HEK293 (cell line): ENCODE results near the gene CTR9.

Experiments used
- REPIN1 ChIP-seq: fragments of 450-650 bp; formaldehyde crosslinking; IDR thresholded peaks from 2 replicates; pipeline ENCODE4 v1.5.1; 2017; ENCODE audit warnings: missing biosample characterization, missing genetic modification characterization, low read depth
- SP2 ChIP-seq: fragments of 450-650 bp; formaldehyde crosslinking; IDR thresholded peaks from 2 replicates; pipeline ENCODE4 v1.5.1; 2016; ENCODE audit warnings: missing biosample characterization, missing genetic modification characterization
- ZBTB17 ChIP-seq: fragments of 450-650 bp; formaldehyde crosslinking; IDR thresholded peaks from 2 replicates; pipeline ENCODE4 v1.5.1; 2016; ENCODE audit warnings: missing biosample characterization, missing genetic modification characterization
- ZFHX2 ChIP-seq: fragments of 450-650 bp; formaldehyde crosslinking; conservative IDR thresholded peaks from 2 replicates; pipeline ENCODE4 v1.5.1; 2016; ENCODE audit warnings: missing biosample characterization, missing genetic modification characterization
- ZNF10 ChIP-seq: fragments of 450-650 bp; formaldehyde crosslinking; IDR thresholded peaks from 2 replicates; pipeline ENCODE4 v1.5.1; 2017; ENCODE audit warnings: missing biosample characterization, missing genetic modification characterization
- ZNF155 ChIP-seq: fragments of 450-650 bp; formaldehyde crosslinking; IDR thresholded peaks from 2 replicates; pipeline ENCODE4 v1.5.1; 2016; ENCODE audit warnings: missing biosample characterization, missing genetic modification characterization
- ZNF2 ChIP-seq: fragments of 450-650 bp; formaldehyde crosslinking; IDR thresholded peaks from 2 replicates; pipeline ENCODE4 v1.5.1; 2016; ENCODE audit warnings: missing biosample characterization, missing genetic modification characterization
- ZNF335 ChIP-seq: fragments of 450-650 bp; formaldehyde crosslinking; conservative IDR thresholded peaks from 2 replicates; pipeline ENCODE4 v1.5.1; 2016; ENCODE audit warnings: missing biosample characterization, missing genetic modification characterization
- ZNF354C ChIP-seq: fragments of 450-650 bp; formaldehyde crosslinking; IDR thresholded peaks from 2 replicates; pipeline ENCODE4 v1.5.1; 2016; ENCODE audit warnings: missing biosample characterization, missing genetic modification characterization, low read depth, borderline replicate concordance
- ZNF362 ChIP-seq: fragments of 450-650 bp; formaldehyde crosslinking; IDR thresholded peaks from 2 replicates; pipeline ENCODE4 v1.5.1; 2016; ENCODE audit warnings: missing biosample characterization, missing genetic modification characterization
- ZNF416 ChIP-seq: fragments of 450-650 bp; formaldehyde crosslinking; IDR thresholded peaks from 2 replicates; pipeline ENCODE4 v1.5.1; 2016; ENCODE audit warnings: missing biosample characterization, missing genetic modification characterization
- ZNF660 ChIP-seq: fragments of 450-650 bp; IDR thresholded peaks from 2 replicates; pipeline ENCODE4 v1.5.1; 2018; ENCODE audit warnings: missing biosample characterization, mild to moderate bottlenecking, missing genetic modification characterization
- ZNF791 ChIP-seq: fragments of 450-650 bp; formaldehyde crosslinking; IDR thresholded peaks from 2 replicates; pipeline ENCODE4 v1.5.1; 2016; ENCODE audit warnings: missing biosample characterization, missing genetic modification characterization
- TF ChIP-seq, protein P1 (sequence below): fragments of 450-650 bp; formaldehyde crosslinking; IDR thresholded peaks from 2 replicates; pipeline ENCODE4 v1.5.1; 2016; ENCODE audit warnings: missing biosample characterization, missing genetic modification characterization
- TF ChIP-seq, protein P2 (sequence below): fragments of 450-650 bp; formaldehyde crosslinking; IDR thresholded peaks from 2 replicates; pipeline ENCODE4 v1.5.1; 2016; ENCODE audit warnings: missing biosample characterization, missing genetic modification characterization
- TF ChIP-seq, protein P3 (sequence below): fragments of 450-650 bp; formaldehyde crosslinking; IDR thresholded peaks from 2 replicates; pipeline ENCODE4 v1.5.1; 2016; ENCODE audit warnings: missing biosample characterization, missing genetic modification characterization
- TF ChIP-seq, protein P4 (sequence below): fragments of 450-650 bp; formaldehyde crosslinking; IDR thresholded peaks from 2 replicates; pipeline ENCODE4 v1.5.1; 2017; ENCODE audit warnings: missing biosample characterization, missing genetic modification characterization

Gene CTR9

GRCh38 chr11:10808553-10809372 is 57.7 kb downstream of the CTR9 start, which contains the start of gene EIF4G2 (continued):
- TF ChIP-seq REPIN1 (tag by site-specific recombination) (0 out of 2 replicates have a peak, but pooled peaks have one; percentile 68), ZFHX2 (tag by site-specific recombination) (peak; percentile 63), ZNF2 (tag by site-specific recombination) (peak; percentile 80), ZNF335 (tag by site-specific recombination) (peak; percentile 92), ZNF354C (tag by site-specific recombination) (no peak), ZNF416 (tag by site-specific recombination) (no peak), ZNF155 (tag by site-specific recombination) (no peak), SP2 (tag by site-specific recombination) (peak; percentile 88), ZNF362 (tag by site-specific recombination) (no peak), ZBTB17 (tag by site-specific recombination) (peak; percentile 78), ZNF660 (tag by site-specific recombination) (peak; percentile 48), ZNF10 (tag by site-specific recombination) (peak; percentile 88), ZNF791 (tag by site-specific recombination) (no peak)
- TF ChIP-seq, protein P1, sequence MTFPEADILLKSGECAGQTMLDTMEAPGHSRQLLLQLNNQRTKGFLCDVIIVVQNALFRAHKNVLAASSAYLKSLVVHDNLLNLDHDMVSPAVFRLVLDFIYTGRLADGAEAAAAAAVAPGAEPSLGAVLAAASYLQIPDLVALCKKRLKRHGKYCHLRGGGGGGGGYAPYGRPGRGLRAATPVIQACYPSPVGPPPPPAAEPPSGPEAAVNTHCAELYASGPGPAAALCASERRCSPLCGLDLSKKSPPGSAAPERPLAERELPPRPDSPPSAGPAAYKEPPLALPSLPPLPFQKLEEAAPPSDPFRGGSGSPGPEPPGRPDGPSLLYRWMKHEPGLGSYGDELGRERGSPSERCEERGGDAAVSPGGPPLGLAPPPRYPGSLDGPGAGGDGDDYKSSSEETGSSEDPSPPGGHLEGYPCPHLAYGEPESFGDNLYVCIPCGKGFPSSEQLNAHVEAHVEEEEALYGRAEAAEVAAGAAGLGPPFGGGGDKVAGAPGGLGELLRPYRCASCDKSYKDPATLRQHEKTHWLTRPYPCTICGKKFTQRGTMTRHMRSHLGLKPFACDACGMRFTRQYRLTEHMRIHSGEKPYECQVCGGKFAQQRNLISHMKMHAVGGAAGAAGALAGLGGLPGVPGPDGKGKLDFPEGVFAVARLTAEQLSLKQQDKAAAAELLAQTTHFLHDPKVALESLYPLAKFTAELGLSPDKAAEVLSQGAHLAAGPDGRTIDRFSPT (tag by site-specific recombination): peak; percentile 81
- TF ChIP-seq, protein P2, sequence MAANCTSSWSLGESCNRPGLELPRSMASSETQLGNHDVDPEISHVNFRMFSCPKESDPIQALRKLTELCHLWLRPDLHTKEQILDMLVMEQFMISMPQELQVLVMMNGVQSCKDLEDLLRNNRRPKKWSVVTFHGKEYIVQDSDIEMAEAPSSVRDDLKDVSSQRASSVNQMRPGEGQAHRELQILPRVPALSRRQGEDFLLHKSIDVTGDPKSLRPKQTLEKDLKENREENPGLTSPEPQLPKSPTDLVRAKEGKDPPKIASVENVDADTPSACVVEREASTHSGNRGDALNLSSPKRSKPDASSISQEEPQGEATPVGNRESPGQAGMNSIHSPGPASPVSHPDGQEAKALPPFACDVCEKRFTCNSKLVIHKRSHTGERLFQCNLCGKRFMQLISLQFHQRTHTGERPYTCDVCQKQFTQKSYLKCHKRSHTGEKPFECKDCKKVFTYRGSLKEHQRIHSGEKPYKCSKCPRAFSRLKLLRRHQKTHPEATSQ (tag by site-specific recombination): no peak
- TF ChIP-seq, protein P3, sequence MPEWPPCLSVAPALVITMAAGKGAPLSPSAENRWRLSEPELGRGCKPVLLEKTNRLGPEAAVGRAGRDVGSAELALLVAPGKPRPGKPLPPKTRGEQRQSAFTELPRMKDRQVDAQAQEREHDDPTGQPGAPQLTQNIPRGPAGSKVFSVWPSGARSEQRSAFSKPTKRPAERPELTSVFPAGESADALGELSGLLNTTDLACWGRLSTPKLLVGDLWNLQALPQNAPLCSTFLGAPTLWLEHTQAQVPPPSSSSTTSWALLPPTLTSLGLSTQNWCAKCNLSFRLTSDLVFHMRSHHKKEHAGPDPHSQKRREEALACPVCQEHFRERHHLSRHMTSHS (tag by site-specific recombination): no peak
- TF ChIP-seq, protein P4, sequence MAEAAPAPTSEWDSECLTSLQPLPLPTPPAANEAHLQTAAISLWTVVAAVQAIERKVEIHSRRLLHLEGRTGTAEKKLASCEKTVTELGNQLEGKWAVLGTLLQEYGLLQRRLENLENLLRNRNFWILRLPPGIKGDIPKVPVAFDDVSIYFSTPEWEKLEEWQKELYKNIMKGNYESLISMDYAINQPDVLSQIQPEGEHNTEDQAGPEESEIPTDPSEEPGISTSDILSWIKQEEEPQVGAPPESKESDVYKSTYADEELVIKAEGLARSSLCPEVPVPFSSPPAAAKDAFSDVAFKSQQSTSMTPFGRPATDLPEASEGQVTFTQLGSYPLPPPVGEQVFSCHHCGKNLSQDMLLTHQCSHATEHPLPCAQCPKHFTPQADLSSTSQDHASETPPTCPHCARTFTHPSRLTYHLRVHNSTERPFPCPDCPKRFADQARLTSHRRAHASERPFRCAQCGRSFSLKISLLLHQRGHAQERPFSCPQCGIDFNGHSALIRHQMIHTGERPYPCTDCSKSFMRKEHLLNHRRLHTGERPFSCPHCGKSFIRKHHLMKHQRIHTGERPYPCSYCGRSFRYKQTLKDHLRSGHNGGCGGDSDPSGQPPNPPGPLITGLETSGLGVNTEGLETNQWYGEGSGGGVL (tag by site-specific recombination): 0 out of 2 replicates have a peak, but pooled peaks have one; percentile 56
